DMS153 (cell line): Measurements from ENCODE around the gene MDN1.
"Not testable (repeated sequence)": the region's sequence is repeated elsewhere in the genome, so short reads cannot be mapped to it uniquely, and the experiment has no call there.

Source experiments
- DNase-seq: peaks from one replicate; lab custom pipeline; 2025; lab: John Stamatoyannopoulos, UW

MDN1 gene

GRCh38 chr6:89819336-89820130 is at the start of gene MDN1:
Gene MDN1 (minus strand): TSS chr6:89819794. CDS start chr6:89819607, 187 bp downstream.
- DNase-seq, result peak; percentile 96

- DNase-seq, result no peak
Observed at GRCh38 chr6:89866024-89866678, 46.6 kb upstream of the MDN1 start.

GRCh38 chr6:89862698-89863097 is 43.1 kb upstream of the MDN1 start:
- DNase-seq, result no peak

GRCh38 chr6:89862273-89862672 is 42.7 kb upstream of the MDN1 start:
- no peak for DNase-seq

GRCh38 chr6:89859744-89860143 is 40.1 kb upstream of the MDN1 start:
- no peak for DNase-seq

DNA sequence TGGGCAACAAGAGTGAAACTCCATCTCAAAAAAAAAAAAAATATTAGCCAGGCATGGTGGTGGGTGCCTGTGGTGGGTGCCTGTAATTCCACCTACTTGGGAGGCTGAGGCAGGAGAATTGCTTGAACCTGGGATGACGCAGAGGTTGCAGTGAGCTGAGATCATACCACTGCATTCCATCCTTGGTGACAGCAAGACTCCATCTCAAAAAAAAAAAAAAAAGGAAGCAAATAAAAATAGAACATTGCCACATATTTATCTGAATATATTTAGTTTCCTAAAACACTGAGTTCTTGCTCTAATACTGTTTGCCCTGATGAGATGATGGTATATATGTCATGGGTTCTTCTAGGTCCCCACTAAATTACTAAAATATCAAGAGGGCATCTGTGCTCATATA is 38.4 kb upstream of the MDN1 start:
- DNase-seq, result no peak

DNA sequence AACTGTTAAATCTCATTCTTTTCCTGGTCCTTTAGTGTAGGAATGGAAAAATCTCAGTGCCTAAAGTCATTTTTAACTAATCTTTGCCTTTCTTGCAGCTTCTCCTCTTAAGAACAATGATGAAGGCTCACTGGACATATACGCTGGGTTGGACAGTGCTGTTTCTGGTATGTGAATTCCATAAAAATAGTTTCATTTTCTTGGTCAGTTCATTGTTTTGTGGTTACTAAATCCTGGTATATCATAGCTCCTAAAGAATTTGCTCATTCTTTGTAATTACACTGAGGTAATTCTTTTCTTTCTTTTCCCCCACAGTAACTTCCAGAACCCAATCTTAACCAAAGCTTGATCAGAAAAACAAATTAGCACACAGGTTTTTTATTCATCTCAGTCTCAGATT is 33.5 kb upstream of the MDN1 start:
- DNase-seq, result no peak

GRCh38 chr6:89847513-89847912 is 27.9 kb upstream of the MDN1 start:
- DNase-seq, result not testable (repeated sequence)

DNA sequence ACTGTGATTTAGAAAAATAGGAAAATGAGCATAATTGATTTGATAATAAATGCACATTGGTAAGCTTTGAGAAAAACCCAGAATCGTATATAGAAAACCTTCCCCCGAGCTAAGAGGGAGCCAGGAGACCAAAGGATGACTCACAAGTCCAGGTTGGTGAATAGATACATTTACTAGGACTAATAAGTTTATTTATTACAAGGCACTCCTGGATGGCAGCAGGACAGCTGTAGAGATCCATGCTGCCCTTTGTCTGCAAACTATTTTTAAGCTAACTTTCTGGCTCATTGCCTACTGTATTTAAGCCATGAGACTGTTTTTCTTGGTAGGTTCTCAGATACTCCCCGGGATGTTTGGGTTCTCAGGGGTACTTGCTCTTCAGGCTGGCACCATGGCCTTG is 23.5 kb upstream of the MDN1 start:
- no peak for DNase-seq

DNA sequence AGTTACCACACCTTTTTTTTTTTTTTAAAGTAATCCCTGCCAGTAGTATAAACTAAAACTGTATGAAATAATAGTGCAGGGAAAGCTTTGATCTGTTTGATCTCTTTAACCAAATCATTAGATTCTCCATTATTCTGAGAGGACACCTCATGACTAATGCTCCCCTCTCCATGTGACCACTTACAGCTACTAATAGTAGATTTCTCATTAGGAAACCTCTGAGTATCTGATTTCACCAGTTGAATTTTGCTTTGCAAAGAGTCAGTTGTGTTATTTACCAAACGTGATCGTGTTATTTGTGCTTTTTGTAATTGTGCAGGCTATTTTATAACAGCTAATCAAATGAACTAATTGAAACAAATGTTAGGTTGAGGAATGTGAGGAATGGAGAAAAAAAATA is 22.6 kb upstream of the MDN1 start:
- DNase-seq, result no peak

- DNase-seq, result no peak
Observed at GRCh38 chr6:89840538-89840937, 20.9 kb upstream of the MDN1 start.

GRCh38 chr6:89836639-89837222 is 17.1 kb upstream of the MDN1 start:
- no peak for DNase-seq

DNA sequence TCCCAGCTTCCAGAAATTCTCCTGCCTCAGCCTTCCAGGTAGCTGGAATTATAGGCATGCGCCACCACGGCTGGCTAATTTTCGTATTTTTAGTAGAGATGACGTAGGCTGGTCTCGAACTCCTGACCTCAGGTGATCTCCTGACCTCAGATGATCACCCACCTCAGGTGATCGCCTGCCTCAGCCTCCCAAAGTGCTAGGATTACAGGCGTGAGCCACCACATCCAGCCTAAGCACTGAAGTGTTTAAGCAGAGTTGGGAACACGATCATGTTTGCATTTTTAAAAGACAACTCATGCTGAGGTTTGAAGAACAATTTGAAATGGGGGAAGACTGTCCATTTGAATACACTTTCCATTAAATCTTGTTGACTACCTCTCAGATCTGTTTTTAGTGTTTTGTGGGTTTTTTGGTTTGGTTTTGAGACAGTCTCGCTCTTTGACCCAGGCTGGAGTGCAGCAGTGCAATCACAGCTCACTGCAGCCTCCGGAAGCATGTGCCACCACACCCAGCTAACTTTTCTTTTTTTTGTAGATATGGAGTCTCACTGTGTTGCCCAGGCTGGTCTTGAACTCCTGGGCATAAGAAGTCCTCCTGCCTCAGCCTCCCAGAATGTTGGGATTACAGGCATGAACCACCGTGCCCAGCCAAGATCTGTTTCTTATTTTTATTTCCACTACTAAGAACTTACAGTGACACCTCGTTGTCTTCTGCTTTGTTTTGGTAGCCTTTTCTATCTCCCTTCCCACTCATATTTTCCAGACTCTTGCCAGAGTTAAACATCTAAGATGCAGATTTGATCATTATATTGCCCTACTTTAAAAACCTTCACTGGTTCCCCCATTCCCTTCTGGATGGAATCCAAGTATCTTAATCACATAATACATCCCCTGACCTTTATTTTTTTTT is 15.5 kb upstream of the MDN1 start:
- no peak for DNase-seq

GRCh38 chr6:89830170-89830809 is 10.7 kb upstream of the MDN1 start:
- no peak for DNase-seq

- peak; percentile 100 for DNase-seq
Observed at GRCh38 chr6:89829472-89830169, 10.0 kb upstream of the MDN1 start, which contains the start of gene CASP8AP2. Gene CASP8AP2 (plus strand): TSS chr6:89829880.

DNA sequence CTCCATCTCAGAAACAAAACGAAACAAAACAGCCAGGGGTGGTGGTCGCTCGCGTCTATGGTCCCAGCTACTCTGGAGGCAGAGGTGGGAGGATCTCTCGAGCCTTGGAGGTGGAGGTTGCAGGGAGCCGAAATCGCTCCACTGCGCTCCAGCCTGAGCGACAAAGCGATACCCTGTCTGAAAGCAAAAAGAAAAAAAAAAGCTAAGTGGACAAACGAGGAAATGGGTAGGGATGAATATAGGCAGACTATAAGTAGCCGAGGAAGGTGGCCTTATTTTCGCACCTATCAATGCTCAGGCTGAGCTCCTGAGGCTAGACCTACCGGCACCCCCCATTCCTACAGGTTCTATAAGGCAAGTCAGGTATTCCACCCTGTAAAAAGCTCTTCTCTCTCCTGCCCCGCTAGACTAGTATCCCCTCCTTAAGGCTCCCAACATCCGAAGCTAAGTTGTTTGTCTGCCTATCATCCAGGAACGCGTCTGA is 9.4 kb upstream of the MDN1 start:
- peak; percentile 67 for DNase-seq

DNA sequence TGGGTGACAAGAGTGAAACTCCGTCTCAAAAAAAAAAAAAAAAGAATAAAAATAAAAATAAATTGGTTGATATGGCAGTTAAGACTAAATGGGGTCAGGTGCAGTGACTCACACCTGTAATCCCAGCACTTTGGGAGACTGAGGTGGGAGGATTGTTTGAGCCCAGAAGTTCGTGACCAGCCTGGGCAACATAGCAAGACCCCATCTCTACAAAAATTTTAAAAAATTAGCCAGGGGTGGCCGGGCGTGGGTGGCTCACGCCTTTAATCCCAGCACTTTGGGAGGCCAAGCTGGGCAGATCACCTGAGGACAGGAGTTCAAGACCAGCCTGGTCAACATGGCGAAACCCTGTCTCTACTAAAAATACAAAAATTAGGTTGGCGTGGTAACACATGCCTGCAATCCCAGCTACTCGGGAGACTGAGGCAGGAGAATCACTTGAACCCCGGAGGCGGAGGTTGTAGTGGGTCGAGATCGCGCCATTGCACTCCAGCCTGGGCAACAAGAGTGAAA is 8.9 kb upstream of the MDN1 start:
- DNase-seq, result not testable (repeated sequence)

DNA sequence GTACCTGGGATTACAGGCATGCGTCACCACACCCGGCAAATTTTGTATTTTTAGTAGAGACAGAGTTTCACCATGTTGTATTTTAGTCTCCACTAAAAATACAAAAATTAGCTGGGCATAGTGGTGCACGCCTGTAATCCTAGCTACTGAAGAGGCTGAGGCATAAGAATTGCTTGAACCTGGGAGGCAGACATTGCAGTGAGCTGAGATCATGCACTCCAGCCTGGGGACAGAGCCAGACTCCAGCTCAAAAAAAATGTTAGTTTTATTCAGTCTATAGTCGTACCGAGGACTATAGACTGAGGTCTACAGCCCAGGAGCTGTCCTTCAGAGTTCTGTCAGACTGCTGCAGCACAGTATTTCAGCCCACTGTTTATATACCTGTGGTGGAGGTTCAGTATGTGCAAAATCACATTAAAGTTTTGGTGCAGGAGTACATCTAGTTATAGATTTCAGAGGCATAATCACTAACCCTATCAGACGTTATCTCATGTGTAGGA is 6.5 kb upstream of the MDN1 start:
- no peak for DNase-seq

DNA sequence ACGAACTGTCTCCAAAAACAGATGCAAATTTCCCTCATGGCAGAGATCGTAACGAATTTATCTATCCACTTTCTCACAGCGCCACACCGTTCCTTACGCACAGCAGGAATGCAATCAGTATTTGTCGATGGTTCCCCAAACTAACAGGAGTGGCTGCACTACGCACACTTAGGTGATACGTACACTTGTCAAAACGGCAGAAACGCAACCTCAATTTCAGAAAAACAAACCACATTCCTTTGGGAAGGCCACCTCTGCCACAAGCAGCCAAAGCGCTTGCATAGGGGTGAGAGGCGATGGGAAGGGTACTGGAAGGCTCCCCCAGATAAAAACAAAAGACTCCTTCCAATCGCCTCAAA is 638 bp downstream of the MDN1 start:
- DNase-seq, result no peak

DNA sequence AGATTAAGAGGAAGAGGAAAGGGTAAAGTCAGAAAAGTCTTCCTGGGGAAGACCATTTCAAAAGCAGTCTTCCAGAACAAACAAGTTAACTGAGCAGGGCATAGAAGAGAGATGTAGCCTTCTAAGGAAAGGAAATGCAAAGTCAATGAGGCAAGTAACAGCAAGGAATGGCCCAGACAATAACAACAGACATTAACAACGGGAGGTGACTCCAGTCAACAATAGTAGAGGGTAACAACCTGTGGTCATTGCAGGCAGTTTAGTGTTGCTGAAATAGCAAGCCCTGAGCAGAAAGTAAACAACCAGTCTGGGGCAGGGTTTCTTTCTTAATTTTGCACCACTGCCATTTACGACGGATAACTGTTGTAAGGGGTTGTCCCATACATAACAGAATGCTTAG is 2.1 kb downstream of the MDN1 start:
- no peak for DNase-seq
